Cardiac fibroblast (primary cell): ENCODE results near the gene RUBCNL.
"Not testable (repeated sequence)": the region's sequence is repeated elsewhere in the genome, so short reads cannot be mapped to it uniquely, and the experiment has no call there.

Experiments
- DNase-seq, 2 donors: peaks; one replicate each; pipeline versions ENCODE4 v3.0.0 to v3.0.0-alpha.2; 2010; ENCODE audit warnings: low read depth in 2 of 2
- H3K4me3 ChIP-seq, 2 donors: replicated peaks in 1 of 2; 1 replicate in 1 of 2; 2 replicates in 1 of 2; pipeline ENCODE4 v1.5.1; 2011; ENCODE audit warnings: low read depth in 2 of 2, low read length in 2 of 2, mild to moderate bottlenecking in 2 of 2, moderate library complexity in 1 of 2
- CTCF ChIP-seq: IDR thresholded peaks from one replicate; pipeline ENCODE4 v1.5.1; 2011; ENCODE audit warnings: low read depth, mild to moderate bottlenecking, low read length, inconsistent platforms

The RUBCNL gene

GRCh38 chr13:46378411-46378810 lies 8.6 kb downstream of the RUBCNL start:
- TF ChIP-seq CTCF: no peak
- DNase-seq: no peak
- no peak overlapping the region for H3K4me3 ChIP-seq

DNA sequence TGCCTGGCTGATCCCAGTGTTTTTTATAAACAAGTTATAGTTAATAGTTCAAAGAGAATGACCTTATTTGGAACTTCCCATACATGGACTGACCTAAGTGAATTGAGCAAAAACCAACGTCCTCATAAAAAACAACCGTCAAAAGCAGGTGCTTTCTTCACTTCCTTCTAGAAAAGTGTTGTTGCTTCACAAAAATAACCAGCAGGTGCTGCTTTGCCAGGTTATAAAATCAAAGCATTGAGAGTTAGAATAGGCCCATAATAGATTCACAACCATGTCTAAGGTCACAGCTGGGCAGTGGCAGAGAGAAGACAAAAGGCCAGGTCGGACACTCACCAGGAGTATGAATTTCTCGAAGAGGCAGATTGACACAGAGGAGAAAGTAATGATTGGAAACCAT lies 9.5 kb downstream of the RUBCNL start:
- no peak for DNase-seq
- no peak for TF ChIP-seq CTCF
- no peak overlapping the region for H3K4me3 ChIP-seq

- DNase-seq: no peak
- no peak for TF ChIP-seq CTCF
- no peak overlapping the region for H3K4me3 ChIP-seq
Observed at GRCh38 chr13:46374710-46375109, 12.3 kb downstream of the RUBCNL start.

GRCh38 chr13:46373623-46374022 lies 13.4 kb downstream of the RUBCNL start:
- DNase-seq: no peak
- no peak overlapping the region for H3K4me3 ChIP-seq
- no peak for TF ChIP-seq CTCF

- H3K4me3 ChIP-seq, DNase-seq: not testable (repeated sequence)
Observed at GRCh38 chr13:46372938-46373337, 14.1 kb downstream of the RUBCNL start.

DNA sequence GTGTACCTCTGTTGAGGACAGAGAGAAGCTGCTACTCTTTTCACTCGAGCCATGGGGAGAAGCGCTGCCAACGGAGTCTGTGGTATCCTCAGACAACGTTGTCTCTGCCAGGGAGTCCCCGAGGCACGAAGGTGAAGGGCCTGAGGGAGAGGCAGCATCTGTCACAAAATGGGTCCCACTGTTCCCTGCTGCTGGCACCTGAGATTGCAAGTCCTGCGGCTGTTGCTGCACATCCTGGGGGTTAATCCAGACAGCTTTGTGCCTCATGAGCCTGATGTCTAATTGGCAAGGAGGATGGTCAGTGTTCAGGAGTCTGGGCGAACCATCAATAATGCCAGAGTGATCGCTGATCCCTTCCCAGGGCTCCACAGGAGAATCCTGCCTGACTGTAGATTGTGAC lies 15.0 kb downstream of the RUBCNL start:
- no peak for DNase-seq
- TF ChIP-seq CTCF: no peak
- H3K4me3 ChIP-seq: no peak overlapping the region

- DNase-seq: peak; percentile 74 to 91
- no peak for TF ChIP-seq CTCF
- no peak overlapping the region for H3K4me3 ChIP-seq
Observed at GRCh38 chr13:46369506-46370277, 17.4 kb downstream of the RUBCNL start.
